ENCODE results near the gene NDE1.
A peak's percentile ranks its signal among the peaks of the same experiment; 100 is the strongest.
"Not testable (repeated sequence)": the region's sequence is repeated elsewhere in the genome, so short reads cannot be mapped to it uniquely, and the experiment has no call there.

The NDE1 gene, protein sequence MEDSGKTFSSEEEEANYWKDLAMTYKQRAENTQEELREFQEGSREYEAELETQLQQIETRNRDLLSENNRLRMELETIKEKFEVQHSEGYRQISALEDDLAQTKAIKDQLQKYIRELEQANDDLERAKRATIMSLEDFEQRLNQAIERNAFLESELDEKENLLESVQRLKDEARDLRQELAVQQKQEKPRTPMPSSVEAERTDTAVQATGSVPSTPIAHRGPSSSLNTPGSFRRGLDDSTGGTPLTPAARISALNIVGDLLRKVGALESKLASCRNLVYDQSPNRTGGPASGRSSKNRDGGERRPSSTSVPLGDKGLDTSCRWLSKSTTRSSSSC
- long read RNA-seq, donor 1, partial matches to known transcripts: 0 of 2 reads
- long read RNA-seq, donor 1, other reads (novel, unspliced or antisense): 0 of 2 reads
- long read RNA-seq, donor 2: 0 reads
- long read RNA-seq, donor 3, partial matches to known transcripts: 0 of 1 reads
- long read RNA-seq, donor 3, other reads (novel, unspliced or antisense): 0 of 1 reads
- long read RNA-seq, donor 4, partial matches to known transcripts: 0 of 2 reads
- long read RNA-seq, donor 4, other reads (novel, unspliced or antisense): 0 of 2 reads
- long read RNA-seq, donor 5, partial matches to known transcripts: 0 of 4 reads
- long read RNA-seq, donor 5, other reads (novel, unspliced or antisense): 0 of 4 reads
- long read RNA-seq, donor 6, partial matches to known transcripts: 0 of 1 reads
- long read RNA-seq, donor 6, other reads (novel, unspliced or antisense): 0 of 1 reads
- long read RNA-seq, donor 7: 0 reads
- long read RNA-seq, donor 8, partial matches to known transcripts: 0 of 2 reads
- long read RNA-seq, donor 8, other reads (novel, unspliced or antisense): 0 of 2 reads

DNA sequence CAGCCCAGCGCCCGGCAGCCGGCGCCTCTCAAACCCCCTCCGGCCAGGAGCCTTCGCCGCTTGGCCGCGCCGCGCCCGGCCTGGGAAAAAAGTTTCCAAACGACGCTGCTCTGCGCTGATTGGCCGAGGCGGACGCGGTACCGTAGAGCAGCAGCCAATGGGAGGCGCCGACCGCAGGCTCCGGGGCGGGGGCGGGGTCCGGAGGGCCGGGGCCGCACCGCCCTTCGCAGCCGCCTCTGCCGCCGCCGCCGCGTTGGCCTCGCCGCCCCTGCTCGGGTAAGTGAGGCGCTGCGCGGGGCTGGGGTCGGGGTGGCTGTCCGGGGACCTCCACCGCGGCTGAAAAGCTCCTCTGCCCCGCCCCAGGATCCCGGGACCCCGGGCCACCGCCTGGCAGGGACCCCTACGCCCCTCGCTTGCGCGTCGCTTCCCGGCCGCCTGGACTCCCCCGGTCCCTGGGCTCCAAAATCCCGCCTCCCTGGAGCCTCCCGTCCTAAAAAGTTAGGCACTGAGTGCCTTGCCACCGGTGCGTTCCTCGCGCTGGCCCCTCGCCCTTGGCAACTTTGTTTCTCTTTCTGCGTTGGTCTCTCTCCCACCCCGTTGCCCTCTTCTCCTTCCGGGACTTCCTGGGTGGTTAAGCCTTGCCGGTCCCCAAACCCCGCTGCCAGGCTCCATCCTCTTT is at the start of gene NDE1:
Gene NDE1, plus strand, starts transcription at position 227 of the 679 bp plus-strand sequence. CDS start 14,534 bp downstream, outside the sequence.
- peak; percentile 80 for DNase-seq

DNA sequence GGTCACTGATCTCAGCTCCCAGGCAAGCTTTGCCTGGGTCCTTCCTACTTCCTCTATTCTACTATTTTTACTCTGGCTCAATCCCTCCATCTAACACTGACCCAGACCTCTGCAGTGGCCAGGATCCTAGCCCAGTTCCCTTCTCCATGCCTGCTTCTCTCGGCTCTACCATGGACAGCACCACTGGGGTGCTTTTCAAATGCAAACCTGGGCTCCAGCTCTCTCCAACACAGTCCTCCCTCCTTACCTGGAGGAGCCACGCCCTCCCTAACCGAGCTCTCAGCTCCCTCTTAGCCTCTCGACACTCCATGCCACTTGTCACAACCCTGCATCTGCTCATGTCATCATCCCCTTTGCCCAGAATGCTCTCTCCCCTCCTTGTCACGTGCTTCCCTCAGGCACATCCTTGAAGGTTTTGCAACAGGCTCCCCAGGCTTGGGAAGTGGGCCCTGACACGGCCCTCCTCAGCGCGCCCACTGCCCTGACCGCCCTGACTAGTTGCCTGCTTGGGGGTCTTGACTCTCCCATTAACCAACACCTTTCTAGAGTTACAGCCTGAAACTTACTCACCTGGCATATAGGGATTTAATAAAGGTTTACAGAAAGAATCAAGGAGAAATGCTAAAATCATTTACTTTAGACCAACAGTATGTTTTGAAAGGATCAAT is 48.7 kb upstream of the NDE1 start:
- DNase-seq: no peak

DNA sequence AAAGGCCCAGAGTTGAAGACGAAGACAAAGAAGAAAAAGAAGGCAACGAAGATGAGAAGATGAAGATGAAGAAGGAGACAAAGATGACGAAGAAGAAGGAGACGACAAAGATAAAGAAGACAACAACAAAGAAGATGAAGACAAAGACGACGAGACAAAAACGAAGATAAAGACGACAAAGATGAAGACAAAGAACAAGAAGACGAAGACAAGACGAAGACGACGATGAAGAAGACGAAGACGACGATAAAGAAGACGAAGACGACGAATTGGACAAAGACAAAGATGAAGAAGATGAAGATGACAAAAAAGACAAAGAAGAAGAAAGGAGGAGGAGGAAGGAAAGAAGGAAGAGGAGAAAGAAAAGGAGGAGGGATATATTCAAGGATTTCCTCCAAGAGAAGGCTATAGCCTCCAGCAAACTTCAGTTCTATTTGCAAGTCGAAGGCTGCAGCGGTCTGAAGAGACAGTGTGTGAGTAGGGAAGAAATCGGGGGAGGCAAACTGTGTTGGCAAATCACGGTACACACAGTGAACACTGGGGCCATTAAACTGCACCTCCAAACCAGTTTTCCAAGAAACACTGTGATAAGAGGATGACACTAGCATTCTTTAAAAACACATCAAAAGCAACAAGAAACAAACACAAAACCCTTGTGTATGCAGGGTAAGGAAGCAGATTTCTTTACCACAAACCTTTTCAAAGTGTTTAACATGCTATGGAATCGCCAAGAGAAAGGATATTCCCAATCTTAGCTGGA is 47.6 kb upstream of the NDE1 start:
- DNase-seq: no peak

DNA sequence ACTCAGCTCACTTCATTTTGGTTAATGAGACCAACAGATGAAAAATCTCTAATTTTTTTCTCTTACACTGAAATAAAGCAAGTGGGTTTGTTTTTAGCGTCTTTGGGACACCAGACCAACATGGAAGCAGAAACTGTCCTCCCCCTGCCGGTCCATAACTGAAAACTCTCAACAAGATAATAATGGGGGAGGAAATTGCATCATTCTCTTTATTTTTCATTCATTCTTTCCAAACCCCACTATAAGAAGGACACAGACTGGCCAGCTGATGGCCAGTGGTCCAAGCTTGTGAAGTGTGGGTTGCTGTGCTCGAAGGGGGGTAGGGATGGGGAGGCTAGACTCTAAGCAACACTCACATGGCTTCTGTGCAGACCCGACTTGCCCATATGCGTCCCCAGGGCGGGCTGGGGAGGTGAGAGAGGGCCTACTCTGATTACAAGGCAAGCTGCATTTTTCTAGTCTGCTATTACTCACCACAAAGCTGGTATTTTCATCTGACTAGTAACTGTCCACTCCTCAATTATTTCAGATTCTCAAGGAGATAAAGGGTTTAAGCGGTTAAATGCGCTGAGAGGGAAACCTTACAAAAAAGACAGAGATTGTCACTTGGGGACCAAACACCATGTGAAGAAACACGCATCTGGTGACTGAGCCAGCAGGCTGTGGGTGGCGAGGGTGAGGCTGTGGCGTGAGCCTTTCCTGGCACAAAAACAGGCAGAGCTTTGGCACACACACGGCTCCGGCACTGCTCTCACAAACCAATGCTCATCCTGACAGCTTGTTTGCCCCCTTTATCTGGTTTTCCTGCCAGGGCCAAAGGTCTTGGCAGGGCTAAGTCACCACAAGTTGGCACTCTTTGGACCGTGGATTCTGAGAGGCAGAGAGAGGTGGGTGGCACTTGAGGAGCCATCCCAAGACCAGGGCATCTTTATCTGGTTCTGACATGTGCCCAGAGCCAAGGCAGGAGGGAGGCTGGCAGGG is 45.3 kb upstream of the NDE1 start:
- no peak for DNase-seq

DNA sequence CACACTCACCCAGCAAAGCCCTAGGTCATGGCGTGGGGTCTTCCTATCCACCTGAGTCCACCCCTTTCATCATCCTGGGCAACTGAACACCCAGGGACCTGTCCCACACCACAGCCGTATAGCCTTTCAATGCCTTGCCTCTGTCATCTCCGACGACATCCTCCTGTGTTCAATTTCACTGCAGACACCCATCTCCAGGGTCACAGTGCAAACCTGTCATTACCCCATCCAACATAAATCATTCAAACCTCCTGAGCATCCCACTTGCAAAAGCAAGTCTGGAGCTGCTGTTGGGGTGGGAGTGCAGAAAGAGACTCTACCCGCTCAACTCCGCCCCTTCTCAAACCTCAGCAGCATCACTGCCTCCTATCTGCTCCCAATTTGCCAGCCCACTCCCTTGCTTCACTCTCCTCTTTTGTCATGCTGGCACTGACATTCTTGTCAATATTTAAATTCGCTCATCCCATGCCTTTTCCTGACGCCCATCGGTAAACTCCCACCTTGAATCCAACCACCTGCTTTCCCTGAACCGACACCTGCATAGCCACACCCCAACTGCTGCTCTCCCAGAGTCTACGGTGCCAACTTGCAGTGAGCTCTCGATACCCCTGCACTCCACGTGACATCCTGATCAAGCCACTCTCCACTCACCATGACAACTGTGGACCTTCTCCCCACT is 44.1 kb upstream of the NDE1 start:
- DNase-seq: no peak

DNA sequence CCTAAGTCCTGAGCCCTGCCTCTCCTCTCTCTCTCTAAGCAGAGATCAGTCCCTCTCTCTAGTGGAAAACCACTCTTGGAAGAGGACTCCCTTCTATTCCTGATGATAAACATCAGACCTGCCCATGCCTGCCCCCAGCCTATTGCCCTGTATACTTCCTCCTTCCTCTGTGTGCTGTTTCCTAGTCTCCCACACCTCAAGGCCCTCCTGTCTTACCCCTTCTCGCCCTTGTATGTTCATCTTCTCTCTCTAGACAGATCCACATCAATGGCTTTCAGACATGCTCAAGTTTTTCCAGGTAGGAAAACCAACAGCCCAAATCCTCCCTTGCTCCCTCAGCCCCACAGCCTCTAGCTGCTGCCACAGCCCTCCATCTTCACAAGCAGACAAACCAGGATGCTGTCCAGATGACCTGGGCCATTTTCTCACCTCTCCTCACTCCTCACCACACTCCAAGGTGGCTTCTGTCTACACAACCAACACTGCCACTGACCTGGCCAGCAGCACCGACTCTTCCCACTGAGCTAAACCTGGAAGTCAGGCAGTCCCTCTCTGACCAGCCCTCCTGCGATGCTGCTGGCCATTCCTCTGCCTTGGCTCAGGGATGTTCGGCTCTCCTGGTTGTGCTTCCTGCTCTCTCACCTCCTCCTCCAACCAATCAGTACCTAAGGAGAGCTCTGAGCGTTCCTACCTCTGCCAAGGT is 43.4 kb upstream of the NDE1 start:
- no peak for DNase-seq

DNA sequence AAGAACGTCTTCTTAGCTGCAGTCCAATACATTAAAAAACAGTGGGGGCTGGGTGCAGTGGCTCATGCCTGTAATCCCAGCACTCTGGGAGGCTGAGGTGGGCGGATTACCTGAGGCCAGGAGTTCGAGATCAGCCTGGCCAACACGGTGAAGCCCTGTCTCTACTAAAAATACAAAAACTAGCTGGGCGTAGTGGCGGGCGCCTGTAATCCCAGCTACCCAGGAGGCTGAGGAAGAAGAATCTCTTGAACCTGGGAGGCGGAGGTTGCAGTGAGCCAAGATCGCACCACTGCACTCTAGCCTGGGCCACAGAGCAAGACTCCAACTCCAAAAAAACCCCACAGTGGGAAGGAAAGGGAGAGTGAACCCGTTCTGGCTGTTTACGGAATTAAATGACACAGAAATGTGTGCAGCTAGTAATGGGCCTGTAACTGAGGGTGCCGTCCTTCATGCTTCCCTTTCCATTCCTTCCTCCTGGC is 42.8 kb upstream of the NDE1 start:
- not testable (repeated sequence) for DNase-seq

DNA sequence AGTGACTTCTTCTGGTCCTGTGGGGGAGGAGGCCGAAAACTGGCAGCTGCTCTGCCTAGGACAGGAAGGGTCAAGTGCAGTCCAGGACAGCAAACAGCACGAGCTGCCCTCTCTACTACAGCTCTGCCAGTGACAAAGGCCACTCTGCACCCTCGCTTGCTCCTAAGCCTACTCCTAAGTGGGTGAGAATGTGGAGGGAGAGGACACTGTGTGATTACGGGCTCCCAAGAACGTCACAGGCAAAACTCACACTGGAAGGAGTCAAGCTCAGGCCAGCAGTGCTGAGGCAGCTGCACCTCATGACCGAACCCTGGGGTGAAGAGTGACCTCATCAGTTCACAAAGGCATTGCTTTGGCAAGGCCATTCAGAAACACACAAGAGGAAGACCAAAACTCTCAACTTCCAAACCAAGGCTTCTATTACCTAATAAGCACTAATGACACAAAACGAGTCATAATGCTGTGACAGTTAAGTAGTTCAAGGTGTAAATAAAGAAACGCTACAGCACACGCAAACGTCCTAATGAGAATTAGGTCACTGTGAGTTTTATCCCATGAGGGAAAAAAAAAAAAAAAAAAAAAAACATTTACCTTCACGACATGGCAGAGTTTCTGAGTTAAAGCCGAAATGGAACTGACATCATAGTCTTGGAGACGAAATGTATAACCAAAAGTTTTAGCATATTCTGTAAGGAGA is 42.2 kb upstream of the NDE1 start:
- DNase-seq: no peak

DNA sequence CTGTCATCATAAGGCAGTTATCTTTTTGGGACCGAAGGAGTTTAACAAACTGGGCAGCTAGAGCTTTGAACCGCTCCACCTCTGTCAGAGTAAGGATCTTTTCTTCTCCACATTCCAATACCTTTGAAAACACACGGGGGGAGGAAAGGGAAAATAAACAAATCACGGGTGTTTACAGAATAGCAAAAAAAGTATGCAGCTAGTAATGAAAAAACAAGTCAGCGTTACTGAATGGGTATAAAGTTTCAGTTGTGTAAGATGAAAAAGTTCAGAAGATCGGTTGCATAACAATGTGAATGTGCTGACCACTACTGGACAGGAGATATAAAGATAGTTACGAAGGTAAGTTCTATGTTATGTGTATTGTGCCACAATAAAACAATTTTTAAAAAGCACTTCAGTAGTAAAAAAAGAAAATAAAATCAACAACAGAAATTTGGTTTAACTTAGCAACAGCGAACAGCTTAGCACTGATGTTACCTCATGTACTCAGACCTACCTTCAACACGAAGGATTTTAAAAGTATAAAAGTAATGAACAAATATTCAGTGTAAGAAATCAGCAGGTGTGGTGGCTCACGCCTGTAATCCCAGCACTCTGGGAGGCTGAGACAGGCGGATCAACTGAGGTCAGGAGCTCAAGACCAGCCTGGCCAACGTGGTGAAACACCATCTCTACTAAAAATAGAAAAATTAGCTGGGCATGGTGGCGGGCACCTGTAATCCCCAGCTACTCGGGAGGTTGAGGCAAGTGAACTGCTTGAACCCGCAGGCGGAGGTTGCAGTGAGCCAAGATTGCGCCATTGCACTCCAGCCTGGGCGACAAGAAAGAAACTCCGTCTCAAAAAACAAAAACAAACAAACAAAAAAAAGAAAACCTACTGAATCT is 41.4 kb upstream of the NDE1 start:
- no peak for DNase-seq

DNA sequence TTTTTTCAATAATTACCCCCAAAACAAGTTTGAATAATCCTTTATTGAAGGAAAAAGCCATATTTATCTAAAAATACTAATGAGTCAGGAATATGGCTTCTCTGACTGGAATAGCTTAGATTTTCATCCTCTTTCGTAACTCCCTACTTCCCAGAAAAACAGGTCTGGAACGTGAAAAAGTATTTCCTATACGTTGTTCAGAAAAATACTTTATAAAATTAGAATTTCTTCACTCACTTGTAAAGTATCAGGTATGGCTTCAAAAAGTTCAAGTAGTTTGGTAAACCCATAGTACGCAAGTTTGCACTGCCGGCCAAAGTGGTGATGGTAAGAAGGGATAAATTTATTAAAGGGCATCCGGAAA is 40.8 kb upstream of the NDE1 start:
- DNase-seq: no peak

DNA sequence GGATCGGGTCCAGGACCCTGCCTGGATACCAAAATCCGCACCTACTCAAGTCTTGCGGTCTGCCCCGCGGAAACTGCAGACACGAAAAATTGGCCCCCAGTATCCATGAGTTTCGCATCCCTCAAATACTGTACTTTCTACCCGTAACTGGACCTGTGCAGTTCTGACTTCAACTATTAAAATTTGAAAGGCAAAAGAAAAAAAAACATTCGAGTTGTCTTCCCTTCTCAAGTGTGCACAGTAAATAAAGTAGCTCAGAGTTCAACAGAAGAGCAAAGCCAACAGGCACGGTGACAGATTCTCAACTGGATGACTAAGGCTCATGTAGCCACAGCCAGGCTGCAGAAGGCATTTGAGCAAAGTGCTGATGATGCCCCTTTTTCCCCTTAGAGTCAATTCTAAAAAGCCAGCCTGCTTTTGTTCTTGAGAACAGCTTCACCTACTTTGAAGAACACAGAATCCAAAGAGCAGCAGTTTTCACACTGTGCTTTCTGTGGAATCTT is 39.6 kb upstream of the NDE1 start:
- DNase-seq: no peak

DNA sequence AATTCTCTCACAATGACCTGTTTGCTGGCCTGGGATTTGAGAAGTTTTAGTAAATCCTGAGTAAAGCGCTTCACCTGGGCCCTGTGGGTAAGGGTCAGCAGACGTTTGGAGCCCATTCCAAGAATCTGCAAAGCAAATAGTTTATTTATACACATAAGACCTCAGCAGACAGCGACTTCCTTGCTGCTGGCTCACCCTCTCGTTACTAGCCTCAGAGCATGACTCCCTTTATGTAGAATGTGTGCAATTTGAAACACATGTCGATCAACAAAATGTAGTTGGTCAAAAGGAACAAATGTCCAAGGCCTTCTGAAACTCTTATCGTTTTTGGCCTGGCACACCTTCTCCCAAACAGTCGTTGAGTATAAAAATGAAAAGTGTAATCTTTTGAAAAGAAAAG is 38.4 kb upstream of the NDE1 start:
- DNase-seq: no peak

DNA sequence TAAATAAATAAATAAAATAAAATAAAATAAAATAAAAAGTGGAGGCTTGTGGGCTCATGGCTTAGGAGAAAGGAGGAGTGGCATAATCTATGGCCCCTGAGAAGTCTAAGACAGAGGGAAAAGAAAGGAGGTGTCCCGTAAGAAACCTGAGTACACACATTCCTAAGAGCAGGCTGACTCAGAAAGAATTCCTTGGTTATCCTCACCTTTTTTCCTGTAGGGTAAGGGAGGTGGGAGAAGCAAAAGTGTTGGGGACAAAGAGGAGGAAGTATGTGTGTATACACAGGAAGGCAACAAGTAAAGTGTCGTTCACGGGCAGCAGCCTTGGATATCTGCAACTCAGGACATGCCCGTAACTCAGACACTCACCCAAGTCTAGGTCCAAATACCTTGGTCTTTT is 36.4 kb upstream of the NDE1 start:
- DNase-seq: no peak

DNA sequence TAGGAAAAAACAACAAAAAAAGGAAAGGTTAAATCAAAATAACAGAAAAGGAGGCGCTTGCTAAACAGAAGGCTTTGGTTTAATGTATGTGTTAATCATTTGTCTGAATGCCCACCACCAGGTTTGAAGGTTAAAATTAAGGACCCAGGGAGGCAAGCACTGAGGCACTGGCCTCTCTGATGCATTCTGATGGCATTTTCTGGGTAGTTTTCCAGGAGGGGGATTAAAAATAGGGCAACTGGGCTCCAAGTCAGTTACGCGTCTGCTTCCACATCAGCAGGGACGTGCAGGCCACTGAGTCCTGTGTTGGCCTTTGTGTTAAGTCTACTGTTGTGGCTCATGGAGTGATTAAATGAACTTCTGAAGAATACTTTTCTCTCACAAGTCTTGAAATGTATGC is 34.0 kb upstream of the NDE1 start:
- no peak for DNase-seq

DNA sequence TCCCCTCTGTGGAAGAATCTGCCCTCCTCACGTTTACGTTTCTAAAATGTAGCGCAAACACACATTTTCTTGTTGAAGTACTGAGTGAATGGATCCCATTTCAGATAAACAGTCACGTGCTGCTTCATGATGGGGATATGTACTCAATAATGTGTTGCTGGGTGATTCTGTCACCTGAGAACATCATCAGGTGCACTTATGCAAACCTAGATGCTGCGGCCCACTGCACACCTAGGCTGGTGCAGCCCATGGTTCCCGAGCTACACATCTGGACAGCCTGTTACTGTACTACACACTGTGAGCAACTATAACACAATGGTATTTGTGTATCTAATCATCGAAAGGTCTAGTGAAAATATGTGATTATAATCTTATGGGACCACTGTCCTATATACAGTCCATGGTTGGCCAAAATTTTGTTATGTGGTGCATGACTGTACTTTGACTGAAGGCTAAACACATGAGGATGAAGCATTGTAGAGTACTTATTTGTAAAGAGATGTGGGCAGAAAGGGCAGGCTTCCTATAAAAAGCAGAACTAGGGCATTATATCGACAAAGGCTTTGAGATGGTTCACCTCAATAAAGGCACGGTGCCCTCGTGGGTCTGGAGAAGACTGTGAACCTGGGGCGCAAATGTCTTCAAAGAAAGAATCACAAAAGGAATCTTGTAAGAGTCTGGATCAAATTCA is 33.4 kb upstream of the NDE1 start:
- no peak for DNase-seq

DNA sequence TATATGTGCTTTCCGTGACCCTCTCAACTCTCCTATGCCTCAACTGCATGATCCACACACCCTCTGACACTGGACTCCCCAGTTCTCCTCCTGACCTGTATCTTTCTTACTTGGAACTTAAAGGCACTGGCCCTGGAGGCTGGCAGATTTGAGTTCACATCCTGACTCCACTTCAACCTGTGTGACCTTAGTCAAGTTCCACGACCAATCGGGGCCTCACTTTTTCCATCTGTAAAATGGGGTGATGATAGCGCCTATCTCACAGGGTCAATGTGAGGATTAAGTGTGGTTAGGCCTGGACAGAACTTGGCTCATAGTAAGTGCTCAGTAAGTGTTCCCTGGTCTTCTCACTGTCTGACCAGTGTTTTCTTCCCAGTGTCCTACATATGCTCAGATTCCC is 32.1 kb upstream of the NDE1 start:
- DNase-seq: no peak

Measured in right kidney (tissue), 9 donors.